Measurements from ENCODE around the gene CTAGE8.
"Not testable (repeated sequence)": the region's sequence is repeated elsewhere in the genome, so short reads cannot be mapped to it uniquely, and the experiment has no call there.

DNA sequence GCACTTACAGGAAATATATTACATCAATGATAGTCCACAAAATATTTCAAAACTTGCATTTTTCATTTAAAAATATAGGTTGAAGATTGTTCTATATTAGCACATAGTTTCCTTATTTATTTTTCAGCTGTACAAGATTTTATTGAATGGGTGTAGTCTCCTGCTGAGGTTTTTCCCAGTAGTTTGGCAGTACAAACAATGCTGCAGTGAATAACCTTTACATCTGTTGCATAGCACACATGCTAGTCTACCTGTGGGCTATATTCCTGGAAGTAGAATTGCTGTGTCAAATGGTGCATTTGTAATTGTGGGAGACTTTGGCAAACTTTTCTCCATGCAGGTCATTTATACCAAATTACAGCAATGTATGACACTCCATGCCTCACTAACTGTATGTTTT is 48.6 kb downstream of the CTAGE8 start:
- TF ChIP-seq, protein P1, sequence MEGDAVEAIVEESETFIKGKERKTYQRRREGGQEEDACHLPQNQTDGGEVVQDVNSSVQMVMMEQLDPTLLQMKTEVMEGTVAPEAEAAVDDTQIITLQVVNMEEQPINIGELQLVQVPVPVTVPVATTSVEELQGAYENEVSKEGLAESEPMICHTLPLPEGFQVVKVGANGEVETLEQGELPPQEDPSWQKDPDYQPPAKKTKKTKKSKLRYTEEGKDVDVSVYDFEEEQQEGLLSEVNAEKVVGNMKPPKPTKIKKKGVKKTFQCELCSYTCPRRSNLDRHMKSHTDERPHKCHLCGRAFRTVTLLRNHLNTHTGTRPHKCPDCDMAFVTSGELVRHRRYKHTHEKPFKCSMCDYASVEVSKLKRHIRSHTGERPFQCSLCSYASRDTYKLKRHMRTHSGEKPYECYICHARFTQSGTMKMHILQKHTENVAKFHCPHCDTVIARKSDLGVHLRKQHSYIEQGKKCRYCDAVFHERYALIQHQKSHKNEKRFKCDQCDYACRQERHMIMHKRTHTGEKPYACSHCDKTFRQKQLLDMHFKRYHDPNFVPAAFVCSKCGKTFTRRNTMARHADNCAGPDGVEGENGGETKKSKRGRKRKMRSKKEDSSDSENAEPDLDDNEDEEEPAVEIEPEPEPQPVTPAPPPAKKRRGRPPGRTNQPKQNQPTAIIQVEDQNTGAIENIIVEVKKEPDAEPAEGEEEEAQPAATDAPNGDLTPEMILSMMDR (IDR thresholded peaks at IDR 0.05; ENCODE audit: low read length), result not testable (repeated sequence)
- TF ChIP-seq EZH2 (IDR thresholded peaks at IDR 0.05; ENCODE audit: borderline replicate concordance, low read length), result not testable (repeated sequence)
